Body of pancreas (tissue), 4 donors: ENCODE results near the gene FXYD7.

Source experiments
- CTCF ChIP-seq, 7 experiments: fragments of 450-650 bp in 4 of 7; fragments of 200-600 bp in 3 of 7; sonication (generic) in 3 of 7; IDR thresholded peaks; one replicate each; pipeline ENCODE4 v1.5.1; 2016 to 2019; ENCODE audit warnings: antibody characterized with exemption in 7 of 7
- POLR2A ChIP-seq, 3 donors: fragments of 450-650 bp; IDR thresholded peaks; one replicate each; pipeline ENCODE4 v1.6.1; 2016; ENCODE audit warnings: antibody characterized with exemption in 3 of 3, mild to moderate bottlenecking in 2 of 3

- TF ChIP-seq CTCF (IDR thresholded peaks at IDR 0.05) (no peak), POLR2A (IDR thresholded peaks at IDR 0.05) (no peak)
Measured at GRCh38 chr19:35155441-35155840, 12.4 kb downstream of the FXYD7 start.
